Hepatocyte (in vitro differentiated cells): ENCODE results near the gene TTC28.

Source experiments
- EZH2 ChIP-seq: fragments of 200-600 bp; sonication (generic); IDR thresholded peaks from 2 replicates; pipeline ENCODE4 v1.6.1; 2016; ENCODE audit warnings: antibody characterized with exemption, mild to moderate bottlenecking, borderline replicate concordance
- TF ChIP-seq, protein P1 (sequence below): fragments of 200-600 bp; sonication (generic); IDR thresholded peaks from 2 replicates; pipeline ENCODE4 v1.5.1; 2016; ENCODE audit warnings: antibody characterized with exemption, mild to moderate bottlenecking; ENCODE audit not compliant: poor library complexity

GRCh38 chr22:28411125-28411524 lies 268.5 kb downstream of the TTC28 start:
- TF ChIP-seq, protein P1, sequence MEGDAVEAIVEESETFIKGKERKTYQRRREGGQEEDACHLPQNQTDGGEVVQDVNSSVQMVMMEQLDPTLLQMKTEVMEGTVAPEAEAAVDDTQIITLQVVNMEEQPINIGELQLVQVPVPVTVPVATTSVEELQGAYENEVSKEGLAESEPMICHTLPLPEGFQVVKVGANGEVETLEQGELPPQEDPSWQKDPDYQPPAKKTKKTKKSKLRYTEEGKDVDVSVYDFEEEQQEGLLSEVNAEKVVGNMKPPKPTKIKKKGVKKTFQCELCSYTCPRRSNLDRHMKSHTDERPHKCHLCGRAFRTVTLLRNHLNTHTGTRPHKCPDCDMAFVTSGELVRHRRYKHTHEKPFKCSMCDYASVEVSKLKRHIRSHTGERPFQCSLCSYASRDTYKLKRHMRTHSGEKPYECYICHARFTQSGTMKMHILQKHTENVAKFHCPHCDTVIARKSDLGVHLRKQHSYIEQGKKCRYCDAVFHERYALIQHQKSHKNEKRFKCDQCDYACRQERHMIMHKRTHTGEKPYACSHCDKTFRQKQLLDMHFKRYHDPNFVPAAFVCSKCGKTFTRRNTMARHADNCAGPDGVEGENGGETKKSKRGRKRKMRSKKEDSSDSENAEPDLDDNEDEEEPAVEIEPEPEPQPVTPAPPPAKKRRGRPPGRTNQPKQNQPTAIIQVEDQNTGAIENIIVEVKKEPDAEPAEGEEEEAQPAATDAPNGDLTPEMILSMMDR = no peak
- TF ChIP-seq EZH2 = no peak
